Daoy (cell line): Measurements from ENCODE around the gene ELK3. TPM values are rescaled to one million over a fixed set of nuclear protein-coding genes. Genes with fewer than 3 reads are reported as not detected.

Experiments
- DNase-seq: peaks from one replicate; pipeline ENCODE4 v3.0.0-alpha.2; 2015; ENCODE audit warnings: low read depth
- total RNA-seq: library from RNA; depleted of rRNA; stranded (reverse); fragments of >200 nt; shearing (Covaris generic); gene quantifications from 2 replicates; pipeline ENCODE4 v1.2.3, GENCODE V29; 2014

The ELK3 gene
- total RNA-seq, 1 experiment from 2014 or later = 27.4 TPM

DNA sequence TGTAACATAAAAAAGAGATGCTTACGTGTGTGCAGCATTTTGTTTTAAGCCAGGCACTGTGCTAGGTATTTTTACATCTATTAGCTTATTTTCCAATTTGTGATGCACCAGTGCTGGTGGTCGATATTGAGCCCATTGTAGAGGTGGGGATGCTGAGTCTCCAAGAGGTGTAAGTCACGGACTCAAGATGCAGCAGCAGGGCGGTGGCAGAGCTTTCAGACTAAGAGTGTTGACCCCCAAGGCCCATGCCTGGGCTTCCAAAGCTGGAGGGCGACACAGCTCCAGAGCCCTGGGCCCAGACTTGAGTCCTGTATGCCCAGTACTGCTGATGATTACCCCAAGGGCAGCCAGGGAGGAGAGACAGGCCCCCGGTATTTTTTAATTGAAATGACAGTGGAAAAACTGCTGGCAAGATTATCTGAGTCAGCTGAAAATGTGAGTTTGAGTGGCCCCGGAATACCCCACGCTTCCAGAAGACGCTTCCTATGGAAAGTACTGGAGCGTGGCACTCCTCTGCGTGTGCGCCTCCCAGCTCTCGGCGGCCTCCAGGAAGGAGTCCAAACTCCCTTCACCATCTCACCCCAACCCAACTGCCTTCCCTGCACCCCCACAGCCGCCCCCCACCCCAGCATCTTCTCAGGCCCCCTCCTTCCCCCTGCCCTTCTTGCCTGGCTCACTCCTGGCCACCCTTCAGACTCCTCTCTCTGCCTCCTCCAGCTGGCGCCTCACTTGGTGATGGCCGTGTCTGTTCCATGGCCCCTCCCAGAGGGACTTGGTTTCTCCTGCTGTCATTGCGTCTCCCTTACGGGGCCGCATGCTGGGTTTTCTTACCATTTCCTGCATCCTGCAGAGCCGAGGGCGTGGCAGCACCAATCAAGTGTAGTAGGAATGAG lies 40.7 kb downstream of the ELK3 start:
- DNase-seq = no peak

DNA sequence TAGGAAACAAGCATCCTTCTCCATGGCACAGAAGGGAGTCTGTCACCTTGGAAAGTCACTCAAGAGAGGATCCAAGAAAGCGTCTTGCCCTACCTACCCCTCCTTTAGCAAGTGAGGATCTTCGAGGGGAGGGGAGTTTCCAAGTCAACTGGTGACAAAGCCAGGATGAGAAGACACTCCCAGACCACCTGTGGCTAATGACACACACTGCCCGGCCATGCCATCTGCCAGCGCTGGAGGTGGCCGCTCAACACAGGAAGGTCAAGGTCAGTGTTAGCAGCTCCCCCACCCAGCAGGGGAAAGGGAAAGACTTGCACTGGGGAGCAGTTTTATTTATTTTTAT lies 41.3 kb downstream of the ELK3 start:
- peak; percentile 43 for DNase-seq

DNA sequence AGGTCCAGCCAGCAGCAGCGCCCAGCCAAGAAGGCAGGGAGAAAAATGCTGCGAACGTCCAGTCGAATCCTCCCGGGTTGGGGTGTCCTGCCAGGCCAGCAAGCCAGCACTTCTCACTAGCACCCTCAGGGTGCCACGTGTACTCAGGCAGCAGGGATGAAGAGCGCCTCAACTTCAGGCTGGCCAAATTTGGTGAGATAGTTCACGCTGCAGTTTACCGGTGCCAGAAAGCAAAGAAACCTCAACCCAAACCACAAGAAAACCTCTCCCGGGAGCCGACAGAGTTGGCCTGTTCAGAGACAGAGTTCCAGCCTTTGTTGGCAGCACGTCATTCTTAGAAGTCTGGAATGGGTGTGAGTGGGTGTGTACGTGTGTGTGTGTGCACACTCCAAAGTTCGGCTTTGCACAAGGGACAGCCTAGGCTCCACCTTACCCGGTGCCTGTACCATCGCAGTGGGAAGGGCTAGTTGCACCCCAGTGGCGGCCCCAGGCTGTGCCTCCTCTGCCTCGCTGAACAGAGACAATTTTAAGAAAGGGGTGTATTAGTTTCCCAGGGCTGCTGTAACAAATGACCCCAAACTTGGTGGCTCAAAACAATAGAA lies 42.1 kb downstream of the ELK3 start:
- no peak for DNase-seq

DNA sequence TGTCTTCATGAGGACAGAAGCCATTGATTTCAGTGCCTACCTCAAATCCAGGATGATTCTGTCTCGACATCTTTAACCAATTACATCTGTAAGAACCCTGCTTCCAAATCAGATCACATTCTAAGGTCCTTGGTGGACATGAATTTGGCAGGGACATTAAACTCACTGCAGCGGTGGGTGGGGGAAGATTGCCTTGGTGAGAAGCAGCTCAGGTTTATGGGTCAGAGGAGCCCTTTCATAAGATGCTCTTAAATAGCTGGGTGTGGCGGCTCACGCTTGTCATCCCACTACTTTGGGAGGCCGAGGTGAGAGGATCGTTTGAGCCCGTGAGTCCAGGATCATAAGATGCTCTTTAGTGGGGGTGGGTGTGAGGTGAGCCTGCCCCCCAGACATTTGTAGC lies 42.9 kb downstream of the ELK3 start:
- no peak for DNase-seq

DNA sequence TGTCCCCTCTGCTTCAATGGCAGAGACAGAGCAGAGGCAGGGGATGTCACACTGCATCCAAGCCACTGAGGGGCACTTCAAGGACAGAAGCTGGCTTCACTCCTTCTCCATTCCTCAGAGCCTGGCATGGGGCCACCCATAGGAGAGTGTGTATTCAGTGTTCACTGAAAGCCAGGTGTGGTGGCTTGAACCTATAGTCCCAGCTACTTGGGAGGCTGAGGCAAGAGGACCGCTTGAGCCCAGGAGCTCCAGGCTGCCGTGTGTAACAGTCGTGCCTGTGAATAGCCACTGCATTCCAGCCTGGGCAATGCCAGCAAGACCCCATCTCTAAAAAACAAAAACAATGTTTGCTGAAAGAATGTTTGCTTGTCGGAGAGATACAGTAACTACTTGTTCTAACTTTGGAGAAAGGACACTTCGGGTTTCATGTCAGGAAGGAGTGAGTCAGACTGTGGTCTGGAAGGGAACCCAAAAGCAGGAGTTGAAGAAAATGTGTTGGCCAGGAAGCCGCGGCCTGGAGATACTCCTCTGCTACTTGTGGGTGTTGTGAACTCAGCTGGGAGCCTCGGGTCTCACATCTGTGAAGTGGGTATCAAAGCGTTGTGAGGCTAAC lies 43.4 kb downstream of the ELK3 start:
- DNase-seq = peak; percentile 92

DNA sequence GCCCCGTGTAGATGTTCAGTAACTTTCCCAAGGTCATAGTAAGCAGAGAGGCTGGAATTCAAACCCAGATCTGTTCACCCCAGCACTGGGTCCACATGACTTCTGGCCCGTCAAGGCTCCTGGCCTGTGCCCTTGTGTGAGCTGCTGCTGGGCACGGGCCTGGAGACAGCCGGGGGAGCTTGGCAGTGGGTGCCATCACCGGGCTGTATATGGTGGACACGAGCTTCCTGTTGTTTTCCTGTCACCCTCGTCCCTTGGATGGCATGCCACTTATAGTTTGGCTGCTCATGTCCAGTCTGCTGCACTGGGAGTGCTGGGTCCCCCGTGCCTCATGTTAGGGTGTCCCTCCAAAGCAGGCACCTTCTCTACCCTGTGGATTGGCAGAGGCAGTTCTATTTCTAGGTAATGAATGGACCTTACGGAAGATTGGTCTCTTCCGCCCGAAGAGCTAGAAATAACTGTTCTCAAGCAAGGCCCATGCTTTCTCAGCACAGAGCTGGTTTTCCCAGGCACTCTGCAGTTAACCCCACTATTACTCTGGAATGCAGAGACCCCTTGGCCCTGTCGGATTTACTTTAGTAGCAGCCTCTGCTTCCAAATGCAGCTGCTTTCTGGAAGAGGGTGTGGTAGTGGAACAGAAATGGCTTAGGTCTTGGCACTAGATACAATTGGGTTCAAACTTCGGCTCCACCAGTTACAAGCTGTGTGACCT lies 44.3 kb downstream of the ELK3 start:
- DNase-seq = no peak

DNA sequence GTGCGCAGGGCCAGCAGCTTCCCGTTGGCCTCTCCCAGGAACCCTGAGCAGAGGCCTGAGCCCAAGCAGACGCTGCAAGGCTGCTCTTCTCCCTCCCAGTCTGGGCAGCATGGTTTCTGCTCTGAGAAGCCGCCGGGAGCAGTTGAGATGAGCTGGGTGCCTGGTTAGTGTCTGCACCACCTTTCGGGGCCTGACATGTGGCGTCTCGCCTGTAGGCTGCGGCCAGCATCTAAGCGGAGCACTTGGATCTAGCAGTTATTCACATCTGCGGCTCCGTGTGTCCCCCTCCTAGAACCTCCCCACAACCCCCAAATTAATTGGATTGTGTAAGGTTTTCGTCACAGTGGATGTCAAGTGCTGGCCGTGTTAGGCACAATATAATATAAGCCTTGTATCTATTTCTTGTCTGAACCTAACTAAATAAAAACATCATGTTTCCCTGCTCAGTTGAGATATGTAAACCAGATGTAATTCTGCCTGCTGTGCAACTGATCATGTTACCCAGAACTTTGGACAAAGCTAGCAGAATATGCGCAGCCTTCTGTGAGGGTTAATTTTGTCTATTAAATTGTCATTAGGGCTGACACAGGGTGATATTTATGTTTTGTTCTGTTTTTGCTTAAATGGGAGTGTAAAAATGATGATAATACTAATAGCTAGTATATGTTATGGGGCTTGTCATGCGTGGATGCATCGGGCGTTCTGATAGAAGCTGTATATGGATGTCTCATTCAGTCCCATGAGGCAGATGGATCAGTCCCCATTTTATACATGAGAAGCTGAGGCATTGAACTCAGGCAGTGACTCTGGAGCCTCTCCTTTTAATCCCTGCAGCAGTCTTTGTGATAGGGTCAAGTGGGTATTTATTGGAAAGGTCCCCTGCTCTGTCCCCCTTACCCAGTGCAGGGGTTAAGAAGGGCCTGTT lies 45.8 kb downstream of the ELK3 start:
- DNase-seq = no peak

DNA sequence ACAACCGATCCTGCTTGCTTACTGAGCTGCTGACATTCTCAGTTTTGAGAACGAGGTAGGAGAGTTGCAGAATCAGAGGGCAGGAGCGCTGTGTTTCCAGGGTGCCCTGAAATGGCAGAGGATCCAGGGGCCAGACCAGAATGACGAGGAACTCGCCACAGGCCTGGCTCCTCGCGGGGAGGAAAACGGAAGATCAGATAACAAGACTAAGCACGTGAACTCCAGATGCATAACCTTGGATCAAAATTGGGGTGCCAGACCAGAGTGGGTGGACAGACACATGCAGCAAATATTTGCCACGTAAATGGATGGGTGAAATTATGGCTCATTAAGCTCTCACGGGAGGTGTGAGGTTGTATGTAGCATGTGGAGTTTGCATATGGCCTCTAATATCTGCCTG lies 46.5 kb downstream of the ELK3 start:
- peak; percentile 35 for DNase-seq

DNA sequence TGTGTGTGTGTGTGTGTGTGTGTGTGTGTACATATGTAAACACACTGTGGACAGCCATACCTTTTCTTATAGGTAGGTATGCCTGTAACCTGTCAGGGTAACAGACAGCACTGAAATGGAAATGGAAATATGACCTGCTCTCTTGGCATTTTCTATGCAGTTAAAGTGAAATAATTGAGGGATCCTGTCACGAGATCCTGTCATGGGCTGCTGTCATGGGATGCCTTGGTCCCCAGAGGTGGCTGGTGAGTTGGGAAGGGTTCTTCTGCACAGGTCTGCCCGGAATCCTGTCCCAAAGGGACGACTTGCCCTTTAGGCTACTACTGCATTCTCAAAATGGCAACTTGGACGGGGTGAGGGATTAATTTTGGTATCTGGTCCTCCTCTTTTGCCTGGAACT lies 47.3 kb downstream of the ELK3 start:
- no peak for DNase-seq

DNA sequence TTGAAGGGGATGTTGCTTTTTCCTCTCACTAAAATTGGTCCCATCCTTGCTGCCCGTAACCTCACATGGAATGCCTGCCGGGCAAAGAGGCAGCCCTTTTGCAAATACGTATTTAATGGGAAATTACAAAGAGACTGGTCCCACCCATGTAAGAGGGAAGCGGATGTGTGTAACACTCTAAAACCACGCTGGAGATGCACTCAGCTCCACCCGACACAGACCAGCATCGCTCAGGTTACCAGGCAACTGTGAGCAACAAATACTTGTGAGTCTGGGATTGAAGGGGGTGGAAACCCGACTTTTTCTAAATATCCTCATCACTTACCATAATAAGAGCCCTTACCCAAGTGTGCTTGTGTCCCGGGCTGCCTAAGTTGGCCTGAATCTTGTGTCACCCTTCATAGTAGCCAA lies 47.7 kb downstream of the ELK3 start:
- peak; percentile 90 for DNase-seq

DNA sequence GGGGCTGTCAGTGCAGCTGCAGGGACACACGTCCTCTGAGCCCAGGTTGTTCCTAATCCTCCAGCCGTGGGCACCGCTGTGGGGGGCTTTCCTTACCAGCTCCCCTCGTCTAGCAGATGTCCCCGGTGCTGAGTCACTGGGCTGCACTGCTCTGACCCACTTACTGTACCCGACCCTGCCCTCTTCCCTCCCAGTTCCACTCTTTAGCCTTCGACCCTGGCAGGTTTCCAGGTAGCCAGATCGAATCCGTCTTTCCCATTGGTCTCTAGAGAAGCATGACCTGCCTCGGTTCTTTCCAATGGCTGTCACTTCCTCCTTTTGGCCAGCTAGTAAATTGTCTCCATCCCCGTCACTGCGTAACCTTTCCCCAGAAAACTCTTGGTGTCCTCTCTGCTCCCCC lies 48.4 kb downstream of the ELK3 start:
- DNase-seq = peak; percentile 35

DNA sequence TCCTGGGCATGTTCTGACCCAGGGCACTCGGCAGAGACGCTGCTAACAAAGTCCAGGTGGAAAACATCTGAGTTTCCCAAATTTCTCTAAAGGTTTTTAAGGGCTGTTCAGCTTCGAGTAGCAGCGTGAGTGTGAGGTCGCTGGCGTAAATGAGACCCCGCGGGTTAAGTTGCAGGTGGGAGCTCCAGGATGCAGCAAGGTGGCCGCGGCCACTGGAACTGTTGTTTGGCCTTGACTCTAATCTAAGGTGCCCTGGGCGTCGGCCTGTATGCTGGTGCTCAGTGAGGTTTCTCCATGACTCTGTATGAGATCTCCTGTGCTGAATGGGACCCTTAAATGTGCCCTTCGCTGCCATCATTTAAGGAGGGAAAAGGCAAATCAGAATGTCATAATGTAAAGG lies 50.7 kb downstream of the ELK3 start:
- DNase-seq = no peak

DNA sequence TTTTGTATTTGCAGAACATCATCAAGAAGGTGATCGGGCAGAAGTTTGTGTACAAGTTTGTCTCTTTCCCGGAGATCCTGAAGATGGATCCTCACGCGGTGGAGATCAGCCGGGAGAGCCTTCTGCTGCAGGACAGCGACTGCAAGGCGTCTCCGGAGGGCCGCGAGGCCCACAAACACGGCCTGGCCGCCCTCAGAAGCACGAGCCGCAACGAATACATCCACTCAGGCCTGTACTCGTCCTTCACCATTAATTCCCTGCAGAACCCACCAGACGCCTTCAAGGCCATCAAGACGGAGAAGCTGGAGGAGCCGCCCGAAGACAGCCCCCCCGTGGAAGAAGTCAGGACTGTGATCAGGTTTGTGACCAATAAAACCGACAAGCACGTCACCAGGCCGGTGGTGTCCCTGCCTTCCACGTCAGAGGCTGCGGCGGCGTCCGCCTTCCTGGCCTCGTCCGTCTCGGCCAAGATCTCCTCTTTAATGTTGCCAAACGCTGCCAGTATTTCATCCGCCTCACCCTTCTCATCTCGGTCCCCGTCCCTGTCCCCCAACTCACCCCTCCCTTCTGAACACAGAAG lies 52.8 kb downstream of the ELK3 start:
- no peak for DNase-seq

DNA sequence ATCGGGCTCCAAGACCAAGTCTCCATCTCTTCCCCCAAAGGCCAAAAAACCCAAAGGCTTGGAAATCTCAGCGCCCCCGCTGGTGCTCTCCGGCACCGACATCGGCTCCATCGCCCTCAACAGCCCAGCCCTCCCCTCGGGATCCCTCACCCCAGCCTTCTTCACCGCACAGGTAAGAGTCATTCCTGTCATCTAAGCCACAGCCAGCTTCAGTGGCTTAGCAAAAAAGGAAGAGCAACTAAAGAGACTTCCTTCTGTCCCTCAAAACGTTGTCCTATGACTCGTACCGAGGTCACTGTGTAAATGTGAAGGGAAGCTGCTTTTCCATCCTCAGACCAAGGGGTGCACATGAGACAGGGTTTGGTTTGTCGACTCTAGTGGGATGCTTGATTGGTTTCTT lies 53.4 kb downstream of the ELK3 start:
- DNase-seq = peak; percentile 37

DNA sequence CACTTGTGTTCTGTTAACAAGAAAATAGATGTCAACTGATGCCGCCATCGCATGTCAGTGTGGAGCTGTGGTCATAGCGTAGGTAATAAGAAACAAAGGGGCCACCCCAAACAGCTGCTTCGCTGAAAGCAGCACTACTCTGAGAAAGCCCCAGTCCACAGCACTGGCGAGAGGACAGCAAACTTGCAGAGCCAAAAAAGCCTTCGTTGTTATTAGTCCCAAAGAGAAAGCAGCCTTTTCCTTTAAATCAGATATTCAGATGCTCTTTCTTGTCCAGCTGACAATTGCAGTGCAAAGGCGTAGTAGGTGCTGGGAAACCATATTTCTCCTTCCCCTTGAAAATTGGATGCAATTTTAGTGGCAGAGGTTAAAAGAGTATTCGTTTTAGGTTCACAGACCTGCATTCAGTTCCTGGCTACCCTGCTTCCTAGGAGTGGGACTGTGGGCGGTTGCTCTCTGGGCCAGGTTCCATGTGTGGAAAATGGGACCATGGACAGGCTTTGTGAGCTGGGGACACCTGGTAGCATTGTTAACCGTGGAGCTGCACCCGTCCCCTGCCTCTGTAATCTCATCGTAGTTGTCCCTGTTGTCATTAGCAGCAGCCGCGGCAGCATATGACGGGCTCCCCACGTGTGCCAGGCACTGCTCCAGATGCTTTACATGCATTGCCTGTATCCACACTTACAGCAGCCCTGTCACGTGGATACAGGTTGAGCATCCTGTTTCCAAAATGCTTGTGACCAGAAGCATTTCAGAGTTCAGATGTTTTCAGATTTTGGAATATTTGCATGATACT lies 54.2 kb downstream of the ELK3 start:
- DNase-seq = no peak

DNA sequence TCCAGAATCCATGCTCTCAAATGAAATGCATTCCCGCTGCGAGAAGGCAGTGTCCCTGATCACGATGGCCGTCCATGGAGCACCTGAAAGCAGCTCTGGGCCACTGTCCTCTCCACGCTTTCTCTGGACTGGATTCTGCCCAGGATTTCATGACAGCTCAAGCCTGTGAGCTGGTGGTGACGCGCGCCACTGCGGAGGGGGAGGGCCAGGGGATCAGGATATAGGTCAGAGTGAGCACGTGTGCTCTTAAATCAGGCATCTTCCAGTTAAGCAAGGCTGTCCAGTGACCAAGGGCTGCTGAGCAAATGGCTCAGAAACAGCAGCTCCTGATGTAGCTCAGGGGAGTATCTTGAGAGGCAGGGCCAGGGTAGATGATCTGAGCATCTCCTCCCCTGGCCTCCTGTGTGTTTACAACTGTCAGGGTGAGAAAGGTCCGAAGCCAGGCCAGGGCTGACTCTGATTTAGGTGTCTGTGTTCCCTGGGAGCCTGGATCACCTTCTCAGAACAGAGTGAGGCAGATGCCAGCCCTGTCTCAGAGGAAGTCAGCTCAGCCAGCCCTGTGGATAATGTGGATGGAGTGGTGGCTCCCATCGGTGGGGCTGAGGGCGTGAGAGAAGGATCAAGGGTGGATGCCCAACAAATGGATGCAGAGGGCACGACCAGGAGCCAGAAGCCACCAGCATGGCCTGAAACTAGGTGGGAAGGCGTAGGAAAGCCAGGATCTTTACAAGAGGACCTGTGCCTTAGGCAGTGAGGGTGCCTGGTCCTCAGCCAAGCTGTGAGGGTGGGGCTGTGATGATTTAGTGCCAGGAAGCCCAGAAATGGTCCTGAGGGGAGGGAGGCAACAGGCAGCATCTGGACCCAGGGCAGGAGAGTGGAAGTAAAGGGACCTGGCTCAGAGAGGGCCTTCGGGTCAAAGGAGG lies 55.3 kb downstream of the ELK3 start:
- DNase-seq = no peak

DNA sequence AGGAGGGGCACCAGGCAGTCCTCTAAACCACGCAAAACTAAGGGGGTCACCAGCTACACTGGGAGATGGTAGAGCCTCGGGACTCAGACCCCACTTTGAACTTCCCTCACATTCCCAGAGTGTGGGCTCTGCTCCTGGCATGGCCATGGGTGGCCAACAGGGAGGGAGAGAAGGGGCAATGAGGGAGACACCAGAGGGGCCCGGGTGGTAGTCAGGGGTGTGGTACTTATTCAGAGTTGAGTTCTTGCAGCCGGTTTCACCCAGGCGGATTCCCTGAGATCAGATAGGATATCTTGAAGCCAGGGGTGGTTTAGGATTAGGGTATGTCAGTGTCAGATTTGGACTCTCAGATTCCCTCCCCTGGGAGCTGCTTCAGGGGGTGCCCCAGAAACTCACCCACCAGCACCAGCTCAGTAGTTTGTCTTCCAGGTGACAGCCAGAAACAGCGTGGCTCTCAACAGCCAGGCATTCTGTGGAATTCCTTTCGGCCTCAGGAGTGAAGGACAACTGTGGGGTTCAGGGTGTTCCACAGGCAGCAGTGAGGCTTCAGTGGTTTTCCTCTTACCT lies 56.0 kb downstream of the ELK3 start:
- no peak for DNase-seq

DNA sequence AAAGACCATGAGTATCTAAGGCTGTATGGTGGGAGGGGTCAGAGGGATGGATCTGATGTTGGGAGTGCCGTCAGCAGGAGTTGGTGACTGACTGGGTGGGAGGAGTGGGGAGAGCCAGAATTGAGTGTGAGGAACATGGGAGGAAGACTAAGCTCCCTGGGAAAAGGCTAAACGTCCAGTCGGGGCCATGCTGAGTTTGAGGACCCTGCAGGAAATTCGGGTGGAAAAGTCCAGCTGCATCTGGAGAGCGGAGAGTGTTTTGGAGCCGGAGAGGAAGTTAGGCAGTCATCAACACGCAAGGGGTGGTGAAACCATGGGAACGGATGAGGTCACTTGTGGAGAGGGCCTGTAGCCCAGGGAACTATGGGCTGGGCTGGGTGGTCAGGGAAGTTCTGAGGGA lies 60.9 kb downstream of the ELK3 start:
- peak; percentile 33 for DNase-seq
